K562 (cell line): ENCODE data around the gene PHF3. TPM values are rescaled to one million over a fixed set of nuclear protein-coding genes. Genes with fewer than 3 reads are reported as not detected.

Source experiments
- ATAC-seq: fragments of 200-7000 bp; cut with Tn5 transposase; 3 replicates; pipeline ENCODE4 v1.9.1; 2020; ENCODE audit warnings: moderate library complexity
- BruUV-seq: library from RNA; stranded (reverse); fragments of 400-500 nt; replicated peaks from 2 replicates; lab custom pipeline; 2021; lab: Mats Ljungman, UMichigan
- CTCF ChIA-PET: fragments of 300-600 bp; formaldehyde crosslinking; extraction: SDS; loops from one replicate; lab custom pipeline; 2021; ENCODE audit warnings: low intra/inter-chr PET ratio; lab: Yijun Ruan, JAX
- POLR2A ChIA-PET: fragments of 300-600, 350-650 bp; sonication (Branson Sonifier 250); formaldehyde crosslinking; extraction: SDS; loops from one replicate; lab custom pipeline; 2021; ENCODE audit warnings: antibody characterized with exemption, inconsistent platforms; lab: Yijun Ruan, JAX
- DNase-seq, 4 experiments: peaks; one replicate each; pipeline versions ENCODE4 v3.0.0 to v3.0.0-alpha.2; 2011 to 2018; ENCODE audit warnings: low spot score in 3 of 4, mixed read lengths in 3 of 4; ENCODE audit errors: extremely low read depth in 1 of 4
- FAIRE-seq: peaks from 2 replicates; lab custom pipeline; 2011; peaks lifted over from hg19 to GRCh38; lab: Jason Lieb, UNC
- H2AFZ ChIP-seq: 2 replicates; pipeline ENCODE4 v1.6.0; 2011; ENCODE audit warnings: low read depth, low read length, control low read depth, inconsistent platforms
- H3K27ac ChIP-seq: fragments of 200-600 bp; 3 replicates; pipeline ENCODE4 v1.8.0; 2011; ENCODE audit warnings: low read depth, mild to moderate bottlenecking, control low read depth, inconsistent platforms, low read length, moderate library complexity, mixed read lengths; ENCODE audit errors: extremely low read depth
- H3K27me3 ChIP-seq, 2 experiments: fragments of 300-600 bp in 1 of 2; 2 replicates in 1 of 2; 3 replicates in 1 of 2; pipeline versions ENCODE4 v1.6.0 to v1.8.0; 2011; ENCODE audit warnings: inconsistent platforms in 2 of 2, low read length in 2 of 2, mild to moderate bottlenecking in 1 of 2, mixed read lengths in 1 of 2, moderate library complexity in 1 of 2; ENCODE audit not compliant: control insufficient read depth in 2 of 2, insufficient read depth in 2 of 2
- H3K36me3 ChIP-seq: fragments of 300-600 bp; 3 replicates; pipeline ENCODE4 v1.8.0; 2011; ENCODE audit warnings: mild to moderate bottlenecking, low read length, inconsistent platforms; ENCODE audit not compliant: control insufficient read depth, insufficient read depth
- H3K4me1 ChIP-seq, 2 experiments: fragments of 200-600 bp in 1 of 2; replicated peaks in 1 of 2; 2 replicates in 1 of 2; 3 replicates in 1 of 2; pipeline versions ENCODE4 v1.5.1 to v1.8.0; 2011; ENCODE audit warnings: inconsistent platforms in 2 of 2, low read length in 2 of 2, mild to moderate bottlenecking in 1 of 2, mixed read lengths in 1 of 2, moderate library complexity in 1 of 2; ENCODE audit not compliant: control insufficient read depth in 2 of 2, insufficient read depth in 2 of 2
- H3K4me2 ChIP-seq: 2 replicates; pipeline ENCODE4 v1.6.1; 2011; ENCODE audit warnings: low read length, control low read depth, inconsistent platforms, mixed read lengths; ENCODE audit not compliant: insufficient read depth
- H3K4me3 ChIP-seq: fragments of 200-600 bp; sonication (generic), shearing (Covaris generic); 2 replicates; pipeline ENCODE4 v1.5.1; 2016; ENCODE audit warnings: control low read depth, inconsistent platforms
- H3K79me2 ChIP-seq: fragments of 200-600 bp; 3 replicates; pipeline ENCODE4 v1.8.0; 2011; ENCODE audit warnings: low read length, inconsistent platforms; ENCODE audit not compliant: control insufficient read depth, insufficient read depth
- H3K9ac ChIP-seq, 2 experiments: 2 replicates each; pipeline versions ENCODE4 v1.6.0 to v1.6.1; 2011; ENCODE audit warnings: low read depth in 2 of 2, low read length in 2 of 2, control low read depth in 1 of 2, inconsistent platforms in 1 of 2, mild to moderate bottlenecking in 1 of 2, mixed read lengths in 1 of 2; ENCODE audit not compliant: insufficient read depth in 1 of 2
- H3K9me1 ChIP-seq: one replicate; pipeline ENCODE4 v1.6.0; 2011; ENCODE audit warnings: inconsistent platforms, mild to moderate bottlenecking, low read length, moderate library complexity; ENCODE audit not compliant: control insufficient read depth, insufficient read depth
- H3K9me3 ChIP-seq: replicated peaks from 2 replicates; pipeline ENCODE4 v1.5.1; 2011; ENCODE audit warnings: low read depth, low read length, inconsistent platforms; ENCODE audit not compliant: control insufficient read depth, insufficient read depth
- H4K20me1 ChIP-seq: replicated peaks from 2 replicates; pipeline ENCODE4 v1.6.1; 2011; ENCODE audit warnings: low read length, inconsistent platforms, mixed read lengths; ENCODE audit not compliant: control insufficient read depth, insufficient read depth
- CEBPG ChIP-seq, 3 experiments: fragments of 200-800 bp in 1 of 3; sonication (Bioruptor generic) in 1 of 3; sonication (generic) in 1 of 3; formaldehyde crosslinking in 1 of 3; IDR thresholded peaks in 2 of 3; conservative IDR thresholded peaks in 1 of 3; 2 replicates each; pipeline versions ENCODE4 v1.6.1 to v1.8.0; 2016 to 2022; ENCODE audit warnings: missing compliant biosample characterization in 2 of 3, missing genetic modification characterization in 2 of 3, mild to moderate bottlenecking in 1 of 3, missing genetic modification reagents in 1 of 3
- MCM5 ChIP-seq: fragments of 450-650 bp; IDR thresholded peaks from 2 replicates; pipeline ENCODE4 v1.6.1; 2016; ENCODE audit warnings: low read depth
- PBX2 ChIP-seq, 2 experiments: IDR thresholded peaks in 1 of 2; conservative IDR thresholded peaks in 1 of 2; 2 replicates each; pipeline ENCODE4 v1.6.1; 2016; ENCODE audit warnings: low read depth in 2 of 2, mild to moderate bottlenecking in 1 of 2, missing compliant biosample characterization in 1 of 2, missing genetic modification characterization in 1 of 2, moderate library complexity in 1 of 2
- RFX1 ChIP-seq: fragments of 450-650 bp; IDR thresholded peaks from 2 replicates; pipeline ENCODE4 v1.6.1; 2016; ENCODE audit warnings: mild to moderate bottlenecking, moderate library complexity
- SIN3B ChIP-seq: fragments of 450-650 bp; IDR thresholded peaks from 2 replicates; pipeline ENCODE4 v1.6.1; 2017; ENCODE audit warnings: low read depth, mild to moderate bottlenecking, moderate library complexity
- WGBS: fragments of 100-300 bp; shearing (Covaris generic); methylation state at CpG from one replicate; pipeline ENCODE4 v1.1.6; 2016; ENCODE audit warnings: low coverage, mixed read lengths; ENCODE audit not compliant: insufficient coverage; ENCODE audit errors: missing lambda C conversion rate; 5-methylcytosine and 5-hydroxymethylcytosine counted together
- in situ Hi-C: fragments of 300-500 bp; cut with MboI; formaldehyde crosslinking; loops from 4 replicates; pipeline ENCODE4 v1.15.0; 2018; ENCODE audit warnings: inconsistent platforms, mixed read lengths
- intact Hi-C: fragments of 100-400 bp; cut with micrococcal nuclease; formaldehyde crosslinking; loops from 2 replicates; pipeline ENCODE4 v1.14.2; 2022
- polyA plus RNA-seq, 8 experiments: library from polyadenylated mRNA; depleted of rRNA in 4 of 8; stranded (reverse) in 5 of 8; unstranded in 3 of 8; fragments of >200 nt; fragmentation: Nextera tagmentation in 2 of 8; fragmentation: Illumina TruSeq in 1 of 8; extraction: Ambion mirVana in 2 of 8; extraction: Trizol in 1 of 8; gene quantifications; 2 replicates each; pipeline versions ENCODE4 v1.2.1 to v1.2.3, GENCODE V29; 2011 to 2014; ENCODE audit warnings: inconsistent platforms in 1 of 8, missing spikeins in 1 of 8
- total RNA-seq, 7 experiments: library from RNA; depleted of rRNA in 6 of 7; stranded (reverse); fragments of >200 nt in 6 of 7; fragmentation: Illumina TruSeq in 2 of 7; extraction: Trizol in 2 of 7; gene quantifications; 2 replicates each; pipeline versions ENCODE4 v1.2.1 to v1.2.3, GENCODE V29; 2011 to 2021; ENCODE audit warnings: low replicate concordance in 1 of 7

The PHF3 gene
- total and polyA plus RNA-seq, 9 of the 15 experiments (the other 6 are each of a cell fraction or from before 2014, with no cell fraction given) = 8.1 to 51.2 (median 30.9) TPM

DNA sequence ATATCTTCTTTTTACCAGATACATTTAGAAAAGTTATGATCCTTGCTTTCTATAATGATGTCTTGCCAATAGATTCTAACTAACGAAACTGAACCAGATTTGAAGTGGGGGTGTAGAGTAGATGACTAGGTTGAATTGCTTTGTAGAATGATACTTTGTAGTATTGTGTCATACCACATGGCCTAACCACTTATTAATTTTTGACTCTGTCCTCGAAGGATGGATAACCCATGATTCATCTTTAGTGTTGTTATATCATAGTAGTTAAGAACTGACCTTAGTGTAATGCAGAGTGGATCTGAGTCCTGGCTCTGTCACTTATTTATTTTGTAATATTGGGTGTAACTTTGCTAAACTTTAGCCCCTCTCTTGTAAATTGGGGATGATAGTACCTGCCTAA lies 4.5 kb downstream of the PHF3 start:
- intact Hi-C loops (no loop called here), in situ Hi-C loops (no loop called here)
- peaks cover 95% of the 10 kb centered on the region for H3K79me2 ChIP-seq
- no peak overlapping the region for H3K27ac ChIP-seq
- FAIRE-seq = no peak
- CTCF ChIA-PET = no interaction called here
- no peak overlapping the region for H3K4me3 ChIP-seq
- 32% methylated on average over 2 of the region's 2 CpGs for WGBS
- H3K27me3 ChIP-seq = no peaks in the 10 kb centered on the region
- H3K4me1 ChIP-seq = peaks cover 8 to 13% of the 10 kb centered on the region in 2 experiments; a peak in 3 of 5 replicates
- H3K4me2 ChIP-seq = no peak overlapping the region; the same call in 1 of the 2 replicates
- POLR2A ChIA-PET = interaction anchor here (1.0 kb wide), 1 partner anchor 13 kb away, joined by 3 read pairs; no protein-coding TSS in a partner anchor
- no peak for ATAC-seq
- H3K9me3 ChIP-seq = no peaks in the 10 kb centered on the region
- H3K9me1 ChIP-seq = no peaks in the 10 kb centered on the region
- no TSS peak for BruUV-seq
- no peak overlapping the region for H2AFZ ChIP-seq
- peaks cover 21% of the 10 kb centered on the region; the same call in 2 of the 3 replicates for H3K36me3 ChIP-seq
- no peak for TF ChIP-seq SIN3B
- no peak for TF ChIP-seq CEBPG (CRISPR knock-in tag; IDR thresholded peaks at IDR 0.05)
- 0 out of 4 replicates have a peak, but pooled peaks of 1 of the 2 experiments have one; percentile 30 for TF ChIP-seq CEBPG (tag; conservative IDR thresholded peaks at IDR 0.05 in 1 of 2, IDR thresholded peaks at IDR 0.05 in 1 of 2)
- no peak overlapping the region for H3K9ac ChIP-seq
- H4K20me1 ChIP-seq = peaks cover 10% of the 10 kb centered on the region
- DNase-seq = no peak

- Histone ChIP-seq H3K4me3 (no peak overlapping the region), H3K9ac (no peak overlapping the region), H3K9me3 (no peaks in the 10 kb centered on the region), H3K9me1 (no peaks in the 10 kb centered on the region), H3K27ac (no peak overlapping the region), H3K27me3 (no peaks in the 10 kb centered on the region), H3K79me2 (peaks cover 99% of the 10 kb centered on the region), H3K4me1 (peaks cover 0 to 5% of the 10 kb centered on the region in 2 experiments; a peak in 2 of 5 replicates), H2AFZ (no peak overlapping the region), H3K4me2 (no peak overlapping the region), H4K20me1 (peaks cover 10% of the 10 kb centered on the region), H3K36me3 (peaks cover 33% of the 10 kb centered on the region)
- POLR2A ChIA-PET = interaction anchor here (0.6 to 1.3 kb wide), 2 partner anchors 12 to 22 kb away, joined by 3 to 5 read pairs; no protein-coding TSS in a partner anchor
- DNase-seq = no peak
- 47% methylated on average over 1 of the region's 1 CpG for WGBS
- FAIRE-seq = no peak
- in situ Hi-C loops = no loop called here
- intact Hi-C loops = no loop called here
- no TSS peak for BruUV-seq
- no peak for ATAC-seq
- TF ChIP-seq MCM5 (no peak), RFX1 (peak; percentile 90), PBX2 (CRISPR knock-in tag; IDR thresholded peaks at IDR 0.05; ENCODE audit: low read depth) (no peak), PBX2 (tag; conservative IDR thresholded peaks at IDR 0.05; ENCODE audit: low read depth) (no peak)
- CTCF ChIA-PET = no interaction called here
Measured at GRCh38 chr6:63643862-63644261, 8.3 kb downstream of the PHF3 start.
